ENCODE data around the gene SGCE. TPM values are rescaled to one million over a fixed set of nuclear protein-coding genes. Genes with fewer than 3 reads are reported as not detected.

The SGCE gene
- total RNA-seq, 1 experiment from 2014 or later = 49.2 TPM

GRCh38 chr7:94656925-94657731 lies 1.2 kb upstream of the SGCE start:
- TF ChIP-seq EZH2 (IDR thresholded peaks at IDR 0.05; ENCODE audit: borderline replicate concordance, low read depth, low read length, poor library complexity, severe bottlenecking) (no peak), CTCF (conservative IDR thresholded peaks at IDR 0.05; ENCODE audit: low read depth, low read length) (no peak)
- Histone ChIP-seq H3K4me1 (ENCODE audit: insufficient read depth, low read length, poor library complexity, severe bottlenecking) (peaks cover 22% of the 10 kb centered on the region), H3K9me3 (ENCODE audit: low read depth, low read length, poor library complexity, severe bottlenecking) (no peaks in the 10 kb centered on the region), H3K27me3 (replicated peaks; ENCODE audit: insufficient read depth, low read depth, low read length, poor library complexity) (no peaks in the 10 kb centered on the region), H3K36me3 (ENCODE audit: insufficient read depth, low read length, poor library complexity, severe bottlenecking) (no peaks in the 10 kb centered on the region), H3K4me3 (ENCODE audit: low read depth, low read length, poor library complexity, severe bottlenecking) (peak overlapping the region; percentile 63), H3K27ac (ENCODE audit: low read depth, low read length, poor library complexity, severe bottlenecking) (peak overlapping the region; percentile 64)
- BruUV-seq (replicated peaks) = no TSS peak
- DNase-seq (ENCODE audit: low spot score) = peak; percentile 59
- POLR2A ChIA-PET (ENCODE audit: low non-redundant PET) = interaction anchor here (0.6 kb wide), 1 partner anchor 115 kb away, joined by 5 read pairs; no protein-coding TSS in a partner anchor
- intact Hi-C loops (cut with micrococcal nuclease; ENCODE audit: unreplicated experiment) = loop anchor here (2.0 to 10.0 kb wide), 4 partner anchors 145 to 818 kb away; no protein-coding TSS in a partner anchor
- CTCF ChIA-PET = interaction anchor here (0.6 to 2.6 kb wide), 7 partner anchors 37 to 590 kb away, joined by 4 to 9 read pairs (median 6); no protein-coding TSS in a partner anchor

- BruUV-seq (replicated peaks) = TSS peak; percentile 67
- Histone ChIP-seq H3K4me3 (ENCODE audit: low read depth, low read length, poor library complexity, severe bottlenecking) (peak overlapping the region; percentile 63), H3K36me3 (ENCODE audit: insufficient read depth, low read length, poor library complexity, severe bottlenecking) (no peaks in the 10 kb centered on the region), H3K9me3 (ENCODE audit: low read depth, low read length, poor library complexity, severe bottlenecking) (no peaks in the 10 kb centered on the region), H3K27me3 (replicated peaks; ENCODE audit: insufficient read depth, low read depth, low read length, poor library complexity) (no peaks in the 10 kb centered on the region), H3K4me1 (ENCODE audit: insufficient read depth, low read length, poor library complexity, severe bottlenecking) (peaks cover 22% of the 10 kb centered on the region), H3K27ac (ENCODE audit: low read depth, low read length, poor library complexity, severe bottlenecking) (peak overlapping the region; percentile 64)
- TF ChIP-seq CTCF (conservative IDR thresholded peaks at IDR 0.05; ENCODE audit: low read depth, low read length) = no peak
- intact Hi-C loops (cut with micrococcal nuclease; ENCODE audit: unreplicated experiment) = loop anchor here (2.0 to 10.0 kb wide), 4 partner anchors 144 to 818 kb away; no protein-coding TSS in a partner anchor
- POLR2A ChIA-PET (ENCODE audit: low non-redundant PET) = interaction anchor here (0.6 kb wide), 1 partner anchor 115 kb away, joined by 5 read pairs; no protein-coding TSS in a partner anchor
- no peak for DNase-seq (ENCODE audit: low spot score)
- CTCF ChIA-PET = interaction anchor here (0.6 to 2.6 kb wide), 7 partner anchors 36 to 590 kb away, joined by 4 to 9 read pairs (median 6); no protein-coding TSS in a partner anchor
Observed at GRCh38 chr7:94656658-94656924, 658 bp upstream of the SGCE start.

- CTCF ChIA-PET = interaction anchor here (0.5 to 2.6 kb wide), 4 partner anchors 206 to 477 kb away, joined by 3 to 10 read pairs (median 5); no protein-coding TSS in a partner anchor
- POLR2A ChIA-PET (ENCODE audit: low non-redundant PET) = interaction anchor here (0.6 kb wide), 1 partner anchor 288 kb away, joined by 5 read pairs; no protein-coding TSS in a partner anchor
- H3K27me3 ChIP-seq (replicated peaks; ENCODE audit: insufficient read depth, low read depth, low read length, poor library complexity) = no peaks in the 10 kb centered on the region
- no peaks in the 10 kb centered on the region for H3K36me3 ChIP-seq (ENCODE audit: insufficient read depth, low read length, poor library complexity, severe bottlenecking)
- no TSS peak for BruUV-seq (replicated peaks)
- intact Hi-C loops (cut with micrococcal nuclease; ENCODE audit: unreplicated experiment) = loop anchor here (2.0 to 10.0 kb wide), 5 partner anchors 143 to 820 kb away; no protein-coding TSS in a partner anchor
- peaks cover 20% of the 10 kb centered on the region for H3K4me1 ChIP-seq (ENCODE audit: insufficient read depth, low read length, poor library complexity, severe bottlenecking)
- peak; percentile 65 for DNase-seq (ENCODE audit: low spot score)
- peak overlapping the region; percentile 67 for H3K27ac ChIP-seq (ENCODE audit: low read depth, low read length, poor library complexity, severe bottlenecking)
- no peak for TF ChIP-seq CTCF (conservative IDR thresholded peaks at IDR 0.05; ENCODE audit: low read depth, low read length)
- TF ChIP-seq EZH2 (IDR thresholded peaks at IDR 0.05; ENCODE audit: borderline replicate concordance, low read depth, low read length, poor library complexity, severe bottlenecking) = no peak
- H3K4me3 ChIP-seq (ENCODE audit: low read depth, low read length, poor library complexity, severe bottlenecking) = peak overlapping the region; percentile 63
- H3K9me3 ChIP-seq (ENCODE audit: low read depth, low read length, poor library complexity, severe bottlenecking) = no peaks in the 10 kb centered on the region
Observed at GRCh38 chr7:94655126-94655847, 646 bp downstream of the SGCE start.

All from A673 (cell line).